ENCODE results near the gene ADGRL3. TPM values are rescaled to one million over a fixed set of nuclear protein-coding genes. Genes with fewer than 3 reads are reported as not detected.

The ADGRL3 gene
- total RNA-seq, 1 donor from 2014 or later: 93.6 TPM

- no peak overlapping the region for H3K27ac Mint-ChIP-seq
Observed at GRCh38 chr4:61805227-61805626, 605.1 kb downstream of the ADGRL3 start.

GRCh38 chr4:61805979-61806378 is 605.9 kb downstream of the ADGRL3 start:
- Histone ChIP-seq H3K27ac (no peak overlapping the region), H3K9ac (no peak overlapping the region), H3F3A (ENCODE audit: low read depth) (no peaks in the 10 kb centered on the region), H3K4me1 (no peaks in the 10 kb centered on the region), H4K20me1 (ENCODE audit: low read depth) (no peaks in the 10 kb centered on the region), H3K27me3 (no peaks in the 10 kb centered on the region), H3K36me3 (no peaks in the 10 kb centered on the region), H3K79me2 (ENCODE audit: low read depth) (no peaks in the 10 kb centered on the region), H3K4me3 (no peak overlapping the region), H3K9me3 (ENCODE audit: low read depth) (no peaks in the 10 kb centered on the region), H3K4me2 (no peak overlapping the region), H2AFZ (replicated peaks) (no peak overlapping the region)
- Mint-ChIP-seq H3K4me1 (peaks cover 13% of the 10 kb centered on the region), H3K9me3 (no peaks in the 10 kb centered on the region), H3K27me3 (ENCODE audit: insufficient read depth, low read depth) (no peaks in the 10 kb centered on the region), H3K36me3 (peaks cover 2% of the 10 kb centered on the region), H3K4me3 (no peak overlapping the region), H3K27ac (no peak overlapping the region)
- no peak for DNase-seq (ENCODE audit: low spot score)
- TF ChIP-seq EZH2 (IDR thresholded peaks at IDR 0.05): no peak
- no peak for TF ChIP-seq CTCF (IDR thresholded peaks at IDR 0.05)
- TF ChIP-seq EZH2phosphoT487 (IDR thresholded peaks at IDR 0.05): no peak

More at GRCh38 chr4:61805227-61805626, 605.1 kb downstream of the ADGRL3 start:
- no peak for DNase-seq (ENCODE audit: low spot score)
- no peak overlapping the region for H3K4me3 Mint-ChIP-seq
- Histone ChIP-seq H3K4me3 (no peak overlapping the region), H3K9me3 (ENCODE audit: low read depth) (no peaks in the 10 kb centered on the region), H3F3A (ENCODE audit: low read depth) (no peaks in the 10 kb centered on the region), H3K4me2 (no peak overlapping the region), H3K9ac (no peak overlapping the region), H3K27me3 (no peaks in the 10 kb centered on the region), H2AFZ (replicated peaks) (no peak overlapping the region), H3K36me3 (no peaks in the 10 kb centered on the region), H3K4me1 (no peaks in the 10 kb centered on the region), H4K20me1 (ENCODE audit: low read depth) (no peaks in the 10 kb centered on the region), H3K79me2 (ENCODE audit: low read depth) (no peaks in the 10 kb centered on the region), H3K27ac (no peak overlapping the region)
- no peaks in the 10 kb centered on the region for H3K27me3 Mint-ChIP-seq (ENCODE audit: insufficient read depth, low read depth)
- no peaks in the 10 kb centered on the region for H3K9me3 Mint-ChIP-seq
- peaks cover 2% of the 10 kb centered on the region for H3K36me3 Mint-ChIP-seq
- peaks cover 13% of the 10 kb centered on the region for H3K4me1 Mint-ChIP-seq
- no peak for TF ChIP-seq EZH2phosphoT487 (IDR thresholded peaks at IDR 0.05)
- no peak for TF ChIP-seq EZH2 (IDR thresholded peaks at IDR 0.05)
- no peak for TF ChIP-seq CTCF (IDR thresholded peaks at IDR 0.05)

- Histone ChIP-seq H3K27ac (no peak overlapping the region), H3K4me2 (no peak overlapping the region), H3K36me3 (no peaks in the 10 kb centered on the region), H3F3A (ENCODE audit: low read depth) (no peaks in the 10 kb centered on the region), H3K9ac (no peak overlapping the region), H3K9me3 (ENCODE audit: low read depth) (no peaks in the 10 kb centered on the region), H3K4me1 (peaks cover 9% of the 10 kb centered on the region), H3K27me3 (no peaks in the 10 kb centered on the region), H2AFZ (replicated peaks) (no peak overlapping the region), H3K79me2 (ENCODE audit: low read depth) (no peaks in the 10 kb centered on the region), H4K20me1 (ENCODE audit: low read depth) (no peaks in the 10 kb centered on the region), H3K4me3 (no peak overlapping the region)
- Mint-ChIP-seq H3K9me3 (no peaks in the 10 kb centered on the region), H3K27me3 (ENCODE audit: insufficient read depth, low read depth) (no peaks in the 10 kb centered on the region), H3K4me3 (no peak overlapping the region), H3K4me1 (peaks cover 11% of the 10 kb centered on the region), H3K36me3 (peaks cover 8% of the 10 kb centered on the region), H3K27ac (no peak overlapping the region)
- no peak for DNase-seq (ENCODE audit: low spot score)
- TF ChIP-seq CTCF (IDR thresholded peaks at IDR 0.05) (no peak), EZH2 (IDR thresholded peaks at IDR 0.05) (no peak), EZH2phosphoT487 (IDR thresholded peaks at IDR 0.05) (no peak)
Observed at GRCh38 chr4:61812171-61812570, 612.0 kb downstream of the ADGRL3 start.

All from neural progenitor cell (in vitro differentiated cells).